Tibial artery (tissue), 4 donors: ENCODE results near the gene ATF3.

Experiments
- DNase-seq, 2 donors: peaks; one replicate each; pipeline ENCODE4 v3.0.0-alpha.2; 2019
- H3K27ac ChIP-seq, 2 donors: fragments of 200-600 bp; sonication (generic) in 1 of 2; 1 replicate in 1 of 2; 2 replicates in 1 of 2; pipeline ENCODE4 v1.5.1; 2018 to 2019; ENCODE audit warnings: mild to moderate bottlenecking in 1 of 2
- H3K27me3 ChIP-seq, 2 donors: fragments of 200-600 bp; sonication (generic) in 1 of 2; one replicate each; pipeline versions ENCODE4 v1.5.1 to v1.6.0; 2016 to 2019
- H3K36me3 ChIP-seq, 3 donors: fragments of 200-600 bp; sonication (generic) in 2 of 3; one replicate each; pipeline ENCODE4 v1.5.1; 2016 to 2019; ENCODE audit warnings: mild to moderate bottlenecking in 2 of 3
- H3K4me1 ChIP-seq, 4 donors: fragments of 200-600 bp; sonication (generic) in 2 of 4; 1 replicate in 3 of 4; 2 replicates in 1 of 4; pipeline ENCODE4 v1.5.1; 2016 to 2019
- H3K4me3 ChIP-seq, 2 donors: fragments of 200-600 bp; sonication (generic) in 1 of 2; 1 replicate in 1 of 2; 2 replicates in 1 of 2; pipeline ENCODE4 v1.5.1; 2018 to 2019; ENCODE audit warnings: mild to moderate bottlenecking in 2 of 2
- H3K9me3 ChIP-seq, 3 donors: fragments of 200-600 bp; sonication (generic) in 1 of 3; one replicate each; pipeline ENCODE4 v1.5.1; 2016 to 2019
- CTCF ChIP-seq, 2 experiments: fragments of 200-600 bp in 1 of 2; fragments of 450-650 bp in 1 of 2; IDR thresholded peaks; one replicate each; pipeline ENCODE4 v1.5.1; 2017 to 2019; ENCODE audit warnings: antibody characterized with exemption in 2 of 2, mild to moderate bottlenecking in 1 of 2, moderate library complexity in 1 of 2
- intact Hi-C: fragments of 100-400 bp; cut with DNase I; formaldehyde crosslinking; loops from one replicate; pipeline ENCODE4 v1.15.0; 2023; ENCODE audit warnings: low total_unique reads

Gene ATF3

GRCh38 chr1:212565079-212565478 lies 43.5 kb upstream of the ATF3 start:
- Histone ChIP-seq H3K27me3 (no peaks in the 10 kb centered on the region), H3K4me1 (peaks cover 0 to 41% (median 29%) of the 10 kb centered on the region in 4 donors), H3K9me3 (no peaks in the 10 kb centered on the region), H3K36me3 (no peaks in the 10 kb centered on the region), H3K27ac (no peak overlapping the region), H3K4me3 (no peak overlapping the region)
- intact Hi-C loops: no loop called here
- TF ChIP-seq CTCF (IDR thresholded peaks at IDR 0.05): no peak
- DNase-seq: no peak

GRCh38 chr1:212565571-212566305 lies 42.8 kb upstream of the ATF3 start:
- intact Hi-C loops: no loop called here
- Histone ChIP-seq H3K4me1 (peaks cover 0 to 34% (median 25%) of the 10 kb centered on the region in 4 donors), H3K27ac (peak overlapping the region in 1 of 2 donors; percentile 76), H3K4me3 (no peak overlapping the region), H3K9me3 (no peaks in the 10 kb centered on the region), H3K36me3 (no peaks in the 10 kb centered on the region), H3K27me3 (no peaks in the 10 kb centered on the region)
- no peak for TF ChIP-seq CTCF (IDR thresholded peaks at IDR 0.05)
- no peak for DNase-seq

GRCh38 chr1:212566522-212567479 lies 41.8 kb upstream of the ATF3 start:
- no peaks in the 10 kb centered on the region for H3K9me3 ChIP-seq
- H3K4me1 ChIP-seq: peaks cover 0 to 24% (median 17%) of the 10 kb centered on the region in 4 donors
- peak overlapping the region; percentile 56 to 59 for H3K4me3 ChIP-seq
- no peaks in the 10 kb centered on the region for H3K36me3 ChIP-seq
- no peaks in the 10 kb centered on the region for H3K27me3 ChIP-seq
- peak overlapping the region; percentile 71 to 76 for H3K27ac ChIP-seq
- no peak for TF ChIP-seq CTCF (IDR thresholded peaks at IDR 0.05)
- peak in 1 of 2 donors; percentile 39 for DNase-seq
- intact Hi-C loops: no loop called here

- intact Hi-C loops: no loop called here
- Histone ChIP-seq H3K9me3 (no peaks in the 10 kb centered on the region), H3K36me3 (no peaks in the 10 kb centered on the region), H3K4me3 (no peak overlapping the region), H3K27ac (peak overlapping the region in 1 of 2 donors; percentile 76), H3K4me1 (peaks cover 0 to 17% (median 11%) of the 10 kb centered on the region in 4 donors), H3K27me3 (no peaks in the 10 kb centered on the region)
- TF ChIP-seq CTCF (IDR thresholded peaks at IDR 0.05): no peak
- no peak for DNase-seq
Measured at GRCh38 chr1:212567638-212568037, 40.9 kb upstream of the ATF3 start.

GRCh38 chr1:212568978-212569537 lies 39.5 kb upstream of the ATF3 start:
- no peaks in the 10 kb centered on the region for H3K27me3 ChIP-seq
- no peak overlapping the region for H3K27ac ChIP-seq
- H3K4me3 ChIP-seq: no peak overlapping the region
- no peaks in the 10 kb centered on the region for H3K36me3 ChIP-seq
- no peak for TF ChIP-seq CTCF (IDR thresholded peaks at IDR 0.05)
- intact Hi-C loops: no loop called here
- H3K4me1 ChIP-seq: peaks cover 0 to 17% (median 10%) of the 10 kb centered on the region in 4 donors
- DNase-seq: no peak
- no peaks in the 10 kb centered on the region for H3K9me3 ChIP-seq
